H1 (cell line): Measurements from ENCODE around the gene MSMP. TPM values are rescaled to one million over a fixed set of nuclear protein-coding genes. Genes with fewer than 3 reads are reported as not detected.

Source experiments
- ATF2 ChIP-seq: IDR thresholded peaks from 2 replicates; pipeline ENCODE4 v1.6.1; 2012; ENCODE audit warnings: low read length, inconsistent platforms
- ATF3 ChIP-seq: IDR thresholded peaks from 2 replicates; pipeline ENCODE4 v1.6.1; 2011; ENCODE audit warnings: low read depth, mild to moderate bottlenecking, low read length; ENCODE audit not compliant: insufficient read depth
- BACH1 ChIP-seq: IDR thresholded peaks from 2 replicates; pipeline ENCODE4 v1.6.1; 2012; ENCODE audit warnings: low read length, improper control_type of control experiment
- BRCA1 ChIP-seq: IDR thresholded peaks from 2 replicates; pipeline ENCODE4 v1.6.1; 2012; ENCODE audit warnings: low read depth, low read length, improper control_type of control experiment
- EP300 ChIP-seq, 2 experiments: IDR thresholded peaks; 1 replicate in 1 of 2; 2 replicates in 1 of 2; pipeline ENCODE4 v1.6.1; 2011 to 2012; ENCODE audit warnings: low read depth in 2 of 2, low read length in 2 of 2, mild to moderate bottlenecking in 2 of 2, borderline replicate concordance in 1 of 2, inconsistent platforms in 1 of 2, moderate library complexity in 1 of 2
- FOSL1 ChIP-seq: IDR thresholded peaks from 2 replicates; pipeline ENCODE4 v1.6.1; 2011; ENCODE audit warnings: mild to moderate bottlenecking, low read depth, low read length, moderate library complexity; ENCODE audit not compliant: insufficient read depth
- GABPA ChIP-seq: IDR thresholded peaks from 2 replicates; pipeline ENCODE4 v1.6.1; 2011; ENCODE audit warnings: mild to moderate bottlenecking, low read length, moderate library complexity, borderline replicate concordance; ENCODE audit not compliant: insufficient read depth
- JUN ChIP-seq: IDR thresholded peaks from 2 replicates; pipeline ENCODE4 v1.6.1; 2011; ENCODE audit warnings: low read depth, mild to moderate bottlenecking, improper control_type of control experiment, low read length
- JUND ChIP-seq: IDR thresholded peaks from 2 replicates; pipeline ENCODE4 v1.6.1; 2011; ENCODE audit warnings: mild to moderate bottlenecking, improper control_type of control experiment, low read length
- PHF8 ChIP-seq: fragments of 200-600 bp; sonication (generic); conservative IDR thresholded peaks from 2 replicates; pipeline ENCODE4 v1.7.1; 2012; ENCODE audit warnings: low read depth, mild to moderate bottlenecking, inconsistent platforms, low read length, moderate library complexity
- POLR2A ChIP-seq, 2 experiments: IDR thresholded peaks; 1 replicate in 1 of 2; 2 replicates in 1 of 2; pipeline ENCODE4 v1.6.1; 2011; ENCODE audit warnings: low read depth in 2 of 2, low read length in 2 of 2, mild to moderate bottlenecking in 2 of 2; ENCODE audit errors: control extremely low read depth in 1 of 2
- RAD21 ChIP-seq, 2 experiments: IDR thresholded peaks in 1 of 2; conservative IDR thresholded peaks in 1 of 2; 2 replicates each; pipeline ENCODE4 v1.6.1; 2011; ENCODE audit warnings: low read depth in 2 of 2, low read length in 2 of 2, improper control_type of control experiment in 1 of 2, inconsistent platforms in 1 of 2, mild to moderate bottlenecking in 1 of 2, moderate library complexity in 1 of 2
- RXRA ChIP-seq: IDR thresholded peaks from 2 replicates; pipeline ENCODE4 v1.6.1; 2011; ENCODE audit warnings: low read depth, mild to moderate bottlenecking, low read length, moderate library complexity; ENCODE audit not compliant: insufficient read depth
- SP1 ChIP-seq: IDR thresholded peaks from 2 replicates; pipeline ENCODE4 v1.6.1; 2011; ENCODE audit warnings: low read depth, low read length
- SP4 ChIP-seq: IDR thresholded peaks from 2 replicates; pipeline ENCODE4 v1.6.1; 2012; ENCODE audit warnings: low read length, inconsistent platforms
- TCF12 ChIP-seq: IDR thresholded peaks from 2 replicates; pipeline ENCODE4 v1.6.1; 2011; ENCODE audit warnings: low read depth, mild to moderate bottlenecking, low read length
- ZNF274 ChIP-seq: IDR thresholded peaks from 2 replicates; pipeline ENCODE4 v1.7.0; 2012; ENCODE audit warnings: low read length, borderline replicate concordance; ENCODE audit errors: extremely low read depth
- polyA plus RNA-seq, 7 experiments: library from polyadenylated mRNA; depleted of rRNA in 3 of 7; stranded (reverse) in 5 of 7; unstranded in 2 of 7; fragments of >200 nt in 5 of 7; fragments of 200-250 nt in 2 of 7; gene quantifications; 1 replicate in 5 of 7; 2 replicates in 1 of 7; 4 replicates in 1 of 7; pipeline versions ENCODE4 v1.2.1 to v1.2.3, GENCODE V29; 2011 to 2013; ENCODE audit warnings: missing spikeins in 2 of 7, mixed read lengths in 2 of 7
- total RNA-seq: library from RNA; stranded (reverse); fragmentation: NEBNext Ultra II Directional; extraction: Animal tissue kit (Norgen Biotek cat#: 25700); gene quantifications from 2 replicates; pipeline ENCODE4 v1.2.1, GENCODE V29; 2021

MSMP gene
- total and polyA plus RNA-seq, 2 of the 8 experiments (the other 6 are each of a cell fraction or from before 2014, with no cell fraction given), result 0.53 TPM; not detected in 1

- TF ChIP-seq PHF8 (peak; percentile 95), RXRA (no peak), FOSL1 (no peak), TCF12 (no peak), RAD21 (IDR thresholded peaks at IDR 0.05 in 1 of 2, conservative IDR thresholded peaks at IDR 0.05 in 1 of 2; ENCODE audit: low read depth in 2 of 2, low read length in 2 of 2) (no peak), ZNF274 (no peak), ATF3 (no peak), SP4 (no peak), POLR2A (IDR thresholded peaks at IDR 0.05; ENCODE audit: control extremely low read depth in 1 of 2, low read depth in 2 of 2, low read length in 2 of 2) (peak; percentile 39 to 72), ATF2 (no peak), SP1 (no peak), GABPA (peak; percentile 85; the same call in 1 of the 2 replicates), BACH1 (no peak), JUN (no peak), EP300 (IDR thresholded peaks at IDR 0.05; ENCODE audit: borderline replicate concordance in 1 of 2, low read depth in 2 of 2, low read length in 2 of 2) (0 out of 3 replicates have a peak, but pooled peaks of 1 of the 2 experiments have one; percentile 70), BRCA1 (no peak), JUND (no peak)
Measured at GRCh38 chr9:35748858-35749514, 5.1 kb downstream of the MSMP start, which contains the start of the genes GBA2 and RGP1 (continued).
